ENCODE measurements around the gene CENPN. TPM values are rescaled to one million over a fixed set of nuclear protein-coding genes. Genes with fewer than 3 reads are reported as not detected.

CENPN gene
- total RNA-seq, 1 experiment from 2014 or later, result 76.7 TPM

GRCh38 chr16:80991792-80992430, 15.1 kb upstream of the CENPN start:
- H4K20me1 ChIP-seq (ENCODE audit: insufficient read depth), result no peaks in the 10 kb centered on the region; the same call in 1 of the 2 replicates
- no peak for TF ChIP-seq REST (IDR thresholded peaks at IDR 0.05; ENCODE audit: low read depth)
- TF ChIP-seq SRF (IDR thresholded peaks at IDR 0.05; ENCODE audit: low read depth), result no peak
- TF ChIP-seq JUND (IDR thresholded peaks at IDR 0.05), result no peak
- no peak for TF ChIP-seq POLR2A (IDR thresholded peaks at IDR 0.05; ENCODE audit: borderline replicate concordance, extremely low read depth, insufficient read depth, insufficient read length)
- TF ChIP-seq YY1 (IDR thresholded peaks at IDR 0.05; ENCODE audit: extremely low read depth, insufficient replicate concordance, low read depth, low read length), result no peak
- no peak for TF ChIP-seq EZH2phosphoT487 (IDR thresholded peaks at IDR 0.05; ENCODE audit: borderline replicate concordance)
- TF ChIP-seq CEBPB (IDR thresholded peaks at IDR 0.05; ENCODE audit: low read depth), result no peak
- TF ChIP-seq MAX (IDR thresholded peaks at IDR 0.05), result no peak
- TF ChIP-seq RAD21 (IDR thresholded peaks at IDR 0.05; ENCODE audit: low read depth), result no peak
- no peak for TF ChIP-seq TCF7L2 (IDR thresholded peaks at IDR 0.05; ENCODE audit: borderline replicate concordance, extremely low read depth, insufficient read depth, insufficient read length)
- no peak for TF ChIP-seq EZH2 (IDR thresholded peaks at IDR 0.05)
- no peak for TF ChIP-seq ZBTB33 (IDR thresholded peaks at IDR 0.05; ENCODE audit: extremely low read depth, insufficient replicate concordance, low read length)
- TF ChIP-seq POLR2AphosphoS5 (IDR thresholded peaks at IDR 0.05; ENCODE audit: low read depth, low read length), result no peak
- TF ChIP-seq EGR1 (IDR thresholded peaks at IDR 0.05; ENCODE audit: low read depth), result no peak
- TF ChIP-seq, protein P1, sequence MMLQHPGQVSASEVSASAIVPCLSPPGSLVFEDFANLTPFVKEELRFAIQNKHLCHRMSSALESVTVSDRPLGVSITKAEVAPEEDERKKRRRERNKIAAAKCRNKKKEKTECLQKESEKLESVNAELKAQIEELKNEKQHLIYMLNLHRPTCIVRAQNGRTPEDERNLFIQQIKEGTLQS (IDR thresholded peaks at IDR 0.05), result no peak
- no peak for TF ChIP-seq SIN3A (IDR thresholded peaks at IDR 0.05; ENCODE audit: low read depth)
- H3K4me3 ChIP-seq (replicated peaks in 1 of 2; ENCODE audit: low read depth in 1 of 2, low read length in 2 of 2), result no peak overlapping the region
- H3K79me2 ChIP-seq (ENCODE audit: insufficient read depth, low read length), result peaks cover 96% of the 10 kb centered on the region
- DNase-seq (ENCODE audit: low read depth, low spot score) (no peak), ATAC-seq (no peak)
- RAD21 ChIA-PET (ENCODE audit: low non-redundant PET in 1 of 2, low total read pairs in 2 of 2, uncharacterized antibody in 2 of 2, unreplicated experiment in 2 of 2), result no interaction called here
- no peaks in the 10 kb centered on the region for H3K9me2 ChIP-seq (ENCODE audit: insufficient read depth)
- H3K36me3 ChIP-seq (ENCODE audit: control insufficient read depth in 1 of 2, insufficient read depth in 2 of 2, low read length in 2 of 2), result peaks cover 0 to 6% of the 10 kb centered on the region in 2 experiments; a peak in 2 of 4 replicates
- H3K4me2 ChIP-seq (ENCODE audit: low read length), result no peak overlapping the region
- no peak overlapping the region for H3K27ac ChIP-seq (ENCODE audit: low read depth, low read length)
- H3K9me3 ChIP-seq (ENCODE audit: control insufficient read depth in 1 of 2, insufficient read depth in 1 of 2, low read depth in 1 of 2, low read length in 2 of 2), result no peaks in the 10 kb centered on the region
- intact Hi-C loops (cut with micrococcal nuclease), result no loop called here
- H3K9ac ChIP-seq (ENCODE audit: low read length), result no peak overlapping the region
- no TSS peak for BruUV-seq (replicated peaks)
- H2AFZ ChIP-seq (ENCODE audit: low read depth, low read length, poor library complexity, severe bottlenecking), result no peak overlapping the region
- H3K4me1 ChIP-seq (ENCODE audit: control insufficient read depth in 1 of 2, insufficient read depth in 2 of 2, low read length in 2 of 2), result peaks cover 9 to 21% of the 10 kb centered on the region in 2 experiments; a peak in 3 of 4 replicates
- CTCF ChIA-PET, result interaction anchor here (1.0 to 2.5 kb wide), 2 partner anchors 12 kb away, joined by 3 to 13 read pairs; no protein-coding TSS in a partner anchor
- no peaks in the 10 kb centered on the region for H3K27me3 ChIP-seq (ENCODE audit: insufficient read depth, low read length)
- POLR2A ChIA-PET, result no interaction called here
